Endothelial cell of umbilical vein (primary cell): ENCODE measurements around the gene FLT3LG. TPM values are rescaled to one million over a fixed set of nuclear protein-coding genes. Genes with fewer than 3 reads are reported as not detected.
A peak's percentile ranks its signal among the peaks of the same experiment; 100 is the strongest.

Experiments
- BruUV-seq: library from RNA; stranded (reverse); fragments of 400-500 nt; replicated peaks from 2 replicates; lab custom pipeline; 2021; lab: Mats Ljungman, UMichigan
- CTCF ChIA-PET: fragments of 300-600, 350-600 bp; sonication (Branson Sonifier 250); formaldehyde crosslinking; loops from one replicate; lab custom pipeline; 2021; ENCODE audit warnings: antibody characterized with exemption, inconsistent platforms; lab: Charles Lee
- POLR2A ChIA-PET: fragments of 300-600, 350-600 bp; sonication (Branson Sonifier 250); formaldehyde crosslinking; loops from one replicate; lab custom pipeline; 2021; ENCODE audit warnings: antibody characterized with exemption, inconsistent platforms; lab: Charles Lee
- DNase-seq: peaks from one replicate; pipeline ENCODE4 v3.0.0-alpha.2; 2011; ENCODE audit warnings: low read depth, low spot score
- FAIRE-seq: peaks from 2 replicates; lab custom pipeline; 2011; peaks lifted over from hg19 to GRCh38; lab: Jason Lieb, UNC
- H2AFZ ChIP-seq: 2 replicates; pipeline ENCODE4 v1.6.0; 2012; ENCODE audit warnings: low read depth, low read length, control low read depth, inconsistent platforms
- H3K27ac ChIP-seq: 2 replicates; pipeline ENCODE4 v1.5.1; 2011; ENCODE audit warnings: low read depth, mild to moderate bottlenecking, control low read depth, low read length, moderate library complexity; ENCODE audit not compliant: insufficient read depth
- H3K27me3 ChIP-seq, 2 experiments: 2 replicates each; pipeline versions ENCODE4 v1.6.0 to v1.6.1; 2011; ENCODE audit warnings: low read length in 2 of 2, mixed read lengths in 1 of 2; ENCODE audit not compliant: control insufficient read depth in 2 of 2, insufficient read depth in 2 of 2
- H3K36me3 ChIP-seq, 2 experiments: 2 replicates in 1 of 2; 3 replicates in 1 of 2; pipeline ENCODE4 v1.5.1; 2011; ENCODE audit warnings: low read length in 2 of 2, mild to moderate bottlenecking in 1 of 2, moderate library complexity in 1 of 2; ENCODE audit not compliant: control insufficient read depth in 2 of 2, insufficient read depth in 2 of 2; ENCODE audit errors: extremely low read depth in 1 of 2
- H3K4me1 ChIP-seq: 3 replicates; pipeline ENCODE4 v1.5.1; 2011; ENCODE audit warnings: mild to moderate bottlenecking, low read length; ENCODE audit not compliant: control insufficient read depth, insufficient read depth; ENCODE audit errors: extremely low read depth
- H3K4me2 ChIP-seq: 2 replicates; pipeline ENCODE4 v1.6.1; 2011; ENCODE audit warnings: low read length, control low read depth, mixed read lengths; ENCODE audit not compliant: insufficient read depth
- H3K4me3 ChIP-seq, 3 experiments: fragments of 200-600 bp in 1 of 3; sonication (generic), shearing (Covaris generic) in 1 of 3; replicated peaks in 1 of 3; 2 replicates each; pipeline ENCODE4 v1.5.1; 2011 to 2016; ENCODE audit warnings: control low read depth in 3 of 3, low read length in 3 of 3, mild to moderate bottlenecking in 2 of 3, inconsistent platforms in 1 of 3, low read depth in 1 of 3, moderate library complexity in 1 of 3; ENCODE audit not compliant: insufficient read depth in 1 of 3
- H3K79me2 ChIP-seq: 2 replicates; pipeline ENCODE4 v1.6.0; 2012; ENCODE audit warnings: low read length, inconsistent platforms; ENCODE audit not compliant: control insufficient read depth, insufficient read depth
- H3K9ac ChIP-seq: replicated peaks from 2 replicates; pipeline ENCODE3; 2011; ENCODE audit warnings: low read length, control low read depth; ENCODE audit not compliant: insufficient read depth; ENCODE audit errors: extremely low read depth
- H3K9me1 ChIP-seq: replicated peaks from 3 replicates; pipeline ENCODE4 v1.6.0; 2011; ENCODE audit warnings: mild to moderate bottlenecking, low read length; ENCODE audit not compliant: control insufficient read depth, insufficient read depth; ENCODE audit errors: extremely low read depth
- H3K9me3 ChIP-seq: replicated peaks from 2 replicates; pipeline ENCODE4 v1.5.1; 2012; ENCODE audit warnings: low read length, inconsistent platforms; ENCODE audit not compliant: control insufficient read depth, insufficient read depth
- H4K20me1 ChIP-seq: replicated peaks from 2 replicates; pipeline ENCODE3; 2011; ENCODE audit warnings: mild to moderate bottlenecking, low read length; ENCODE audit not compliant: control insufficient read depth, insufficient read depth; ENCODE audit errors: extremely low read depth
- CTCF ChIP-seq, 2 donors: IDR thresholded peaks; 1 replicate in 1 of 2; 2 replicates in 1 of 2; pipeline ENCODE4 v1.5.1; 2011; ENCODE audit warnings: low read length in 2 of 2, mild to moderate bottlenecking in 2 of 2, moderate library complexity in 2 of 2, control low read depth in 1 of 2, inconsistent platforms in 1 of 2, low read depth in 1 of 2; ENCODE audit not compliant: insufficient read depth in 1 of 2; ENCODE audit errors: extremely low read depth in 1 of 2
- EZH2 ChIP-seq: IDR thresholded peaks from 2 replicates; pipeline ENCODE4 v1.6.1; 2012; ENCODE audit warnings: borderline replicate concordance, low read depth, mild to moderate bottlenecking, moderate library complexity, low read length, inconsistent platforms; ENCODE audit not compliant: severe bottlenecking
- FOS ChIP-seq: IDR thresholded peaks from 2 replicates; pipeline ENCODE4 v1.6.1; 2011; ENCODE audit warnings: mild to moderate bottlenecking, low read length, moderate library complexity, borderline replicate concordance; ENCODE audit not compliant: insufficient read depth
- GATA2 ChIP-seq: IDR thresholded peaks from 2 replicates; pipeline ENCODE4 v1.7.0; 2011; ENCODE audit warnings: low read depth, mild to moderate bottlenecking, moderate library complexity, mixed read lengths, low read length; ENCODE audit not compliant: insufficient read length, insufficient read depth
- JUN ChIP-seq: IDR thresholded peaks from 2 replicates; pipeline ENCODE4 v1.6.1; 2011; ENCODE audit warnings: borderline replicate concordance, low read depth; ENCODE audit not compliant: insufficient read length, insufficient read depth
- POLR2A ChIP-seq: IDR thresholded peaks from 2 replicates; pipeline ENCODE4 v1.6.1; 2012; ENCODE audit warnings: low read depth, mild to moderate bottlenecking, control low read depth, low read length
- POLR2AphosphoS5 ChIP-seq: IDR thresholded peaks from 2 replicates; pipeline ENCODE4 v1.6.1; 2012; ENCODE audit warnings: low read depth, mild to moderate bottlenecking, control low read depth, low read length, moderate library complexity; ENCODE audit not compliant: insufficient read depth
- dilution Hi-C: fragments of 300-500 bp; cut with MboI; formaldehyde crosslinking; loops from one replicate; pipeline ENCODE4 v1.15.0; 2019; ENCODE audit warnings: low sequenced_read_pairs; ENCODE audit not compliant: extremely low pct_ligation_motif_present
- intact Hi-C: fragments of 100-400 bp; cut with micrococcal nuclease; formaldehyde crosslinking; loops from one replicate; pipeline ENCODE4 v1.10.0; 2022
- microRNA counts: library from miRNA; unstranded; fragments of <30 nt; microRNA quantifications from one replicate; lab custom pipeline; 2016
- microRNA-seq: library from miRNA; unstranded; fragments of <30 nt; microRNA quantifications from one replicate; pipeline ENCODE4 v1.2.0, GENCODE V29; 2021; ENCODE audit warnings: borderline number of aligned reads, borderline replicate concordance
- polyA plus RNA-seq, 4 experiments: library from polyadenylated mRNA; depleted of rRNA in 3 of 4; stranded (reverse) in 3 of 4; unstranded in 1 of 4; fragments of >200 nt; gene quantifications; 2 replicates each; pipeline versions ENCODE4 v1.2.1 to v1.2.3, GENCODE V29; 2011 to 2012; ENCODE audit warnings: missing spikeins in 1 of 4
- small RNA-seq: library from RNA; depleted of rRNA; stranded (forward); fragments of <200 nt; gene quantifications from one replicate; pipeline ENCODE3, GENCODE V24; 2012; ENCODE audit warnings: low replicate concordance, low read depth; ENCODE audit not compliant: insufficient read depth, insufficient read length
- total RNA-seq: library from RNA; stranded (reverse); gene quantifications from 2 replicates; pipeline ENCODE4 v1.2.3, GENCODE V29; 2021
- TF ChIP-seq, protein P1 (sequence below): IDR thresholded peaks from 2 replicates; pipeline ENCODE4 v1.6.1; 2011; ENCODE audit not compliant: insufficient read depth, insufficient read length

Gene FLT3LG
- total and polyA plus RNA-seq, 2 donors (not counting 3 experiments of a cell fraction or from before 2014, with no cell fraction given), result 5.0 to 5.7 TPM

GRCh38 chr19:49534632-49535385, 60.8 kb downstream of the FLT3LG start:
- Histone ChIP-seq H3K36me3 (peaks cover 11 to 15% of the 10 kb centered on the region in 2 experiments), H3K4me3 (no peak overlapping the region), H3K27me3 (no peaks in the 10 kb centered on the region), H3K27ac (no peak overlapping the region), H3K9me1 (no peaks in the 10 kb centered on the region), H4K20me1 (no peaks in the 10 kb centered on the region), H3K9ac (no peak overlapping the region), H2AFZ (no peak overlapping the region), H3K9me3 (no peaks in the 10 kb centered on the region), H3K4me2 (peak overlapping the region; percentile 69), H3K79me2 (peaks cover 1% of the 10 kb centered on the region), H3K4me1 (peaks cover 7% of the 10 kb centered on the region)
- intact Hi-C loops, result no loop called here
- TF ChIP-seq EZH2 (no peak), POLR2AphosphoS5 (no peak), GATA2 (no peak), JUN (no peak), POLR2A (no peak), FOS (no peak), CTCF (IDR thresholded peaks at IDR 0.05; ENCODE audit: extremely low read depth in 1 of 2, insufficient read depth in 1 of 2, low read depth in 1 of 2, low read length in 2 of 2) (no peak)
- TF ChIP-seq, protein P1, sequence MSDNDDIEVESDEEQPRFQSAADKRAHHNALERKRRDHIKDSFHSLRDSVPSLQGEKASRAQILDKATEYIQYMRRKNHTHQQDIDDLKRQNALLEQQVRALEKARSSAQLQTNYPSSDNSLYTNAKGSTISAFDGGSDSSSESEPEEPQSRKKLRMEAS, result no peak
- ChIA-PET POLR2A (no interaction called here), CTCF (interaction anchor here (1.2 to 3.8 kb wide), 6 partner anchors 11 to 56 kb away, joined by 3 to 30 read pairs (median 6); no protein-coding TSS in a partner anchor)
- BruUV-seq, result no TSS peak
- dilution Hi-C loops, result no loop called here
- DNase-seq, result no peak
- FAIRE-seq, result no peak

MicroRNAs encoded within 50 kb of the gene (microRNA counts, 767-probe panel; counts per million panel counts)
- 723 counts per million, percentile 96 among the panel's probes with 10 or more counts for microRNA hsa-miR-150-5p (lab: Ali Mortazavi, UCI)

Small RNA genes lying within 50 kb of the gene (microRNA-seq; reads per million reads assigned to microRNA genes)
- gene MIR150, result 8.8 reads per million, percentile 22 among the genes with 10 or more reads in this experiment

Small RNA genes lying within 50 kb of the gene (small RNA-seq; reads per million reads assigned to genes)
- gene COX6CP7 (not detected), gene MIR150 (not detected), gene SNORD32A (not detected), gene SNORD33 (not detected), gene SNORD34 (not detected), gene SNORD35A (not detected), gene SNORD35B (not detected)

Other genes with a start within 250 kb of the FLT3LG start
- gene SLC6A16, start 149.0 kb upstream of the FLT3LG start, total RNA-seq, result 1.6 and 3.6 TPM in 2 replicates
- gene SLC6A16, start 149.0 kb upstream of the FLT3LG start, polyA plus RNA-seq, result 0.72 and 1.1 TPM in 2 replicates
- not detected in 2 replicates for gene CD37, start 138.8 kb upstream of the FLT3LG start, total RNA-seq
- gene CD37, start 138.8 kb upstream of the FLT3LG start, polyA plus RNA-seq, result not detected in 2 replicates
- 89.4 and 93.3 TPM in 2 replicates for gene TEAD2, start 111.8 kb upstream of the FLT3LG start, total RNA-seq
- 60.3 and 60.9 TPM in 2 replicates for gene TEAD2, start 111.8 kb upstream of the FLT3LG start, polyA plus RNA-seq
- gene DKKL1, start 110.3 kb upstream of the FLT3LG start, total RNA-seq, result not detected in 2 replicates
- 0.21 and 0.35 TPM in 2 replicates for gene DKKL1, start 110.3 kb upstream of the FLT3LG start, polyA plus RNA-seq
- not detected in 2 replicates for gene KASH5, start 86.0 kb upstream of the FLT3LG start, total RNA-seq
- gene KASH5, start 86.0 kb upstream of the FLT3LG start, polyA plus RNA-seq, result 0.03 TPM in 1 of 2 replicates, not detected in the other
- gene PTH2, start 50.8 kb upstream of the FLT3LG start, total RNA-seq, result not detected in 2 replicates
- not detected in 2 replicates for gene PTH2, start 50.8 kb upstream of the FLT3LG start, polyA plus RNA-seq
- gene GFY, start 48.8 kb upstream of the FLT3LG start, total RNA-seq, result not detected in 2 replicates
- gene GFY, start 48.8 kb upstream of the FLT3LG start, polyA plus RNA-seq, result not detected in 2 replicates
- 0.13 and 0.25 TPM in 2 replicates for gene SLC17A7, start 32.7 kb upstream of the FLT3LG start, total RNA-seq
- gene SLC17A7, start 32.7 kb upstream of the FLT3LG start, polyA plus RNA-seq, result 0.06 and 0.07 TPM in 2 replicates
- gene PIH1D1, start 22.4 kb upstream of the FLT3LG start, total RNA-seq, result 84.1 and 86.9 TPM in 2 replicates
- gene PIH1D1, start 22.4 kb upstream of the FLT3LG start, polyA plus RNA-seq, result 72.6 and 83.2 TPM in 2 replicates
- gene ALDH16A1, start 21.0 kb upstream of the FLT3LG start, total RNA-seq, result 27.6 and 38.8 TPM in 2 replicates
- gene ALDH16A1, start 21.0 kb upstream of the FLT3LG start, polyA plus RNA-seq, result 33.2 and 42.3 TPM in 2 replicates
- gene RPL13A, start 13.4 kb downstream of the FLT3LG start, total RNA-seq, result 2,291 and 2,318 TPM in 2 replicates
- gene RPL13A, start 13.4 kb downstream of the FLT3LG start, polyA plus RNA-seq, result 4,148 and 5,694 TPM in 2 replicates
- gene RPS11, start 22.2 kb downstream of the FLT3LG start, total RNA-seq, result 1,764 and 1,843 TPM in 2 replicates
- 4,411 and 4,760 TPM in 2 replicates for gene RPS11, start 22.2 kb downstream of the FLT3LG start, polyA plus RNA-seq
- 98.2 and 134 TPM in 2 replicates for gene FCGRT, start 38.4 kb downstream of the FLT3LG start, total RNA-seq
- gene FCGRT, start 38.4 kb downstream of the FLT3LG start, polyA plus RNA-seq, result 197 and 215 TPM in 2 replicates
- gene RCN3, start 53.8 kb downstream of the FLT3LG start, total RNA-seq, result 94.4 and 96.1 TPM in 2 replicates
- 52.7 and 68.3 TPM in 2 replicates for gene RCN3, start 53.8 kb downstream of the FLT3LG start, polyA plus RNA-seq
- gene NOSIP, start 106.3 kb downstream of the FLT3LG start, total RNA-seq, result 77.5 and 79.8 TPM in 2 replicates
- 128 and 199 TPM in 2 replicates for gene NOSIP, start 106.3 kb downstream of the FLT3LG start, polyA plus RNA-seq
- gene PRRG2, start 107.1 kb downstream of the FLT3LG start, total RNA-seq, result 1.5 and 2.6 TPM in 2 replicates
- 2.9 and 3.0 TPM in 2 replicates for gene PRRG2, start 107.1 kb downstream of the FLT3LG start, polyA plus RNA-seq
- gene PRR12, start 117.0 kb downstream of the FLT3LG start, total RNA-seq, result 35.6 and 37.0 TPM in 2 replicates
- gene PRR12, start 117.0 kb downstream of the FLT3LG start, polyA plus RNA-seq, result 1.6 and 1.9 TPM in 2 replicates
- gene RRAS, start 165.9 kb downstream of the FLT3LG start, total RNA-seq, result 84.8 and 89.5 TPM in 2 replicates
- gene RRAS, start 165.9 kb downstream of the FLT3LG start, polyA plus RNA-seq, result 250 and 329 TPM in 2 replicates
- 75.8 and 83.8 TPM in 2 replicates for gene SCAF1, start 168.0 kb downstream of the FLT3LG start, total RNA-seq
- 9.6 and 13.3 TPM in 2 replicates for gene SCAF1, start 168.0 kb downstream of the FLT3LG start, polyA plus RNA-seq
- 73.5 and 79.1 TPM in 2 replicates for gene IRF3, start 191.6 kb downstream of the FLT3LG start, total RNA-seq
- 64.8 and 92.1 TPM in 2 replicates for gene IRF3, start 191.6 kb downstream of the FLT3LG start, polyA plus RNA-seq
- gene BCL2L12, start 191.7 kb downstream of the FLT3LG start, total RNA-seq, result 52.4 and 58.5 TPM in 2 replicates
- 49.8 and 62.2 TPM in 2 replicates for gene BCL2L12, start 191.7 kb downstream of the FLT3LG start, polyA plus RNA-seq
- gene PRMT1, start 203.1 kb downstream of the FLT3LG start, total RNA-seq, result 234 and 242 TPM in 2 replicates
- gene PRMT1, start 203.1 kb downstream of the FLT3LG start, polyA plus RNA-seq, result 542 and 599 TPM in 2 replicates
- gene ADM5, start 215.4 kb downstream of the FLT3LG start, total RNA-seq, result 3.3 and 4.4 TPM in 2 replicates
- gene ADM5, start 215.4 kb downstream of the FLT3LG start, polyA plus RNA-seq, result 3.3 and 4.5 TPM in 2 replicates
- gene CPT1C, start 216.9 kb downstream of the FLT3LG start, total RNA-seq, result 24.7 and 45.7 TPM in 2 replicates
- 80.8 and 88.3 TPM in 2 replicates for gene CPT1C, start 216.9 kb downstream of the FLT3LG start, polyA plus RNA-seq